ENCODE data around the gene ATG9B.

Gene ATG9B

DNA sequence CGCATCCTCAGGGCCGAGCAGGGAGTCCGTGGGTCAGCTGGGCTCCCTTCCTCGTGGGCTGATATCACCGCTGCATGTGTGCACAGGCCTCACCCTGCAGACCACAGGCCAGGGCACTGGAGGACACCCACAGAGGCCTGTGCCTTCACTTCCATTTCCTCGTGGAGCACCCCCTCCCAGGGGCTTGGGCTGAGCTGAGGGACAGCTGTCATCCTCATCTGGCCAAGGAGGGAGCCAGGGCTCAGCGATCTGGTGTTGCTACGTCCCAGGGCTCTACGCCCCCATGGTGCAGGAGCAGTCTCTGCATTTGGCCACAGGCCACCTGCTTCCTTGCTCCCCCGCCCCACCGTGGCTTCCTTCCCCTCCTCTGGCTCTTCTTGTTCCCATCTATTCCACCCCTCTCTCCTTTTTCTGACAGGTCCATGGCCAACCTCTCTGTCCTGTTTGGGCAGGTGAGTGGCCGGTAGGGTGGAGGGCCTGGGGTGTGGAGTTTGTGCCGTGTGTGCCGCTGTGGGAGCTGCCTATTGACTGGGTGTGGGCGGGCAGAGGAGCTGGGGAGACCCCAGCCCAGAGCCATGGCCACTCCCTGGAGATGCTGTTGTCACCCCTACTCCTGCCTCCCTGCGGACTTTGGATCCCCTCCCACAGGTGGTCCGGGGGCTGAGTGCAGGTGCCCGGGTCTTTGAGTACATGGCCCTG, 15.7 kb upstream of the ATG9B start:
- TF ChIP-seq, protein P1, sequence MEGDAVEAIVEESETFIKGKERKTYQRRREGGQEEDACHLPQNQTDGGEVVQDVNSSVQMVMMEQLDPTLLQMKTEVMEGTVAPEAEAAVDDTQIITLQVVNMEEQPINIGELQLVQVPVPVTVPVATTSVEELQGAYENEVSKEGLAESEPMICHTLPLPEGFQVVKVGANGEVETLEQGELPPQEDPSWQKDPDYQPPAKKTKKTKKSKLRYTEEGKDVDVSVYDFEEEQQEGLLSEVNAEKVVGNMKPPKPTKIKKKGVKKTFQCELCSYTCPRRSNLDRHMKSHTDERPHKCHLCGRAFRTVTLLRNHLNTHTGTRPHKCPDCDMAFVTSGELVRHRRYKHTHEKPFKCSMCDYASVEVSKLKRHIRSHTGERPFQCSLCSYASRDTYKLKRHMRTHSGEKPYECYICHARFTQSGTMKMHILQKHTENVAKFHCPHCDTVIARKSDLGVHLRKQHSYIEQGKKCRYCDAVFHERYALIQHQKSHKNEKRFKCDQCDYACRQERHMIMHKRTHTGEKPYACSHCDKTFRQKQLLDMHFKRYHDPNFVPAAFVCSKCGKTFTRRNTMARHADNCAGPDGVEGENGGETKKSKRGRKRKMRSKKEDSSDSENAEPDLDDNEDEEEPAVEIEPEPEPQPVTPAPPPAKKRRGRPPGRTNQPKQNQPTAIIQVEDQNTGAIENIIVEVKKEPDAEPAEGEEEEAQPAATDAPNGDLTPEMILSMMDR (IDR thresholded peaks at IDR 0.05; ENCODE audit: extremely low read depth, missing control alignments), result no peak
- DNase-seq (ENCODE audit: low spot score), result no peak

GRCh38 chr7:151038951-151039849, 14.9 kb upstream of the ATG9B start:
- no peak for DNase-seq (ENCODE audit: low spot score)
- TF ChIP-seq, protein P1 (IDR thresholded peaks at IDR 0.05; ENCODE audit: extremely low read depth, missing control alignments), result no peak

- TF ChIP-seq, protein P1 (IDR thresholded peaks at IDR 0.05; ENCODE audit: extremely low read depth, missing control alignments), result no peak
- no peak for DNase-seq (ENCODE audit: low spot score)
Observed at GRCh38 chr7:151035902-151036301, 11.6 kb upstream of the ATG9B start.

GRCh38 chr7:151035026-151035717, 10.9 kb upstream of the ATG9B start:
- TF ChIP-seq, protein P1 (IDR thresholded peaks at IDR 0.05; ENCODE audit: extremely low read depth, missing control alignments), result no peak

DNA sequence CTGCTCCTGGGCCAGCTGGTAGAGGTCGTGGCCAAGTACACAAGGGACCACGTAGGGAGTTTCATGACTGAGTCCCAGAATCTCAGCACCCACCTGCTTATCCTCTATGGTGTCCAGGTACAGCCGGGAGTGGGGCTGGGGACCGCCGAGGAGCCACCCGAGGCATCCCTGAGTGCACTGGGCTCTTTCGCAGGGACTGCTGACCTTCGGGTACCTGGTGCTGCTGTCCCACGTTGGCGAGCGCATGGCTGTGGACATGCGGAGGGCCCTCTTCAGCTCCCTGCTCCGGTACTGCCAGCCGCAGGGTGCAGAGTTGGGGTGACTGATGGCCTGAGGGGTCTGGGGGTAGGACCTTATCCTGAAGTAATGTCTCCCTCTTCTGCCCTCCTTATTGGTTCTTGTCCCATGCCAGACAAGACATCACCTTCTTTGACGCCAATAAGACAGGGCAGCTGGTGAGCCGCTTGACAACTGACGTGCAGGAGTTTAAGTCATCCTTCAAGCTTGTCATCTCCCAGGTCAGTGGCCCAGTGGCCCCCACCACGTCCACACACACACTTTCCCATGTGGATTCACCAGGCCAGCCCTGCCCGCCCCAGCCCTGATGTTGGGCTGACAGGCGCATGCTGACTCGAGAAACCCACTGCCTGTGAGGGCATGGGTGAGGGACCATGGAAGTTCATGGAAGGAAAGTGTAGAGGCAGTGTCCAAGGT, 10.2 kb upstream of the ATG9B start:
- TF ChIP-seq, protein P1 (IDR thresholded peaks at IDR 0.05; ENCODE audit: extremely low read depth, missing control alignments), result no peak
- DNase-seq (ENCODE audit: low spot score), result no peak

More at GRCh38 chr7:151035026-151035717, 10.9 kb upstream of the ATG9B start:
- DNase-seq (ENCODE audit: low spot score), result no peak

- TF ChIP-seq, protein P1 (IDR thresholded peaks at IDR 0.05; ENCODE audit: extremely low read depth, missing control alignments), result no peak
- DNase-seq (ENCODE audit: low spot score), result no peak
Observed at GRCh38 chr7:151033864-151034249, 9.6 kb upstream of the ATG9B start.

Data from GM20000 (cell line).